Measurements from ENCODE around the gene GTSE1. TPM values are rescaled to one million over a fixed set of nuclear protein-coding genes. Genes with fewer than 3 reads are reported as not detected.

Gene GTSE1
- polyA plus RNA-seq, 2 of the 4 experiments (the other 2 are of a cell fraction) = 11.5 to 25.7 TPM

GRCh38 chr22:46326066-46326680 is 29.5 kb downstream of the GTSE1 start:
- CTCF ChIA-PET = interaction anchor here (1.0 kb wide), 1 partner anchor 210 kb away, joined by 3 read pairs; no protein-coding TSS in a partner anchor
- POLR2A ChIA-PET = no interaction called here
- H3K4me1 ChIP-seq = no peaks in the 10 kb centered on the region
- no peaks in the 10 kb centered on the region for H3K9me3 ChIP-seq
- ATAC-seq (no peak), FAIRE-seq (no peak), DNase-seq (ENCODE audit: low read depth in 1 of 2, low spot score in 1 of 2) (no peak)
- TF ChIP-seq CHD2 (IDR thresholded peaks at IDR 0.05; ENCODE audit: low read length, partially characterized antibody) (no peak), NR3C1 (IDR thresholded peaks at IDR 0.05) (no peak), HES2 (IDR thresholded peaks at IDR 0.05) (no peak), EHF (CRISPR knock-in tag; IDR thresholded peaks at IDR 0.05) (no peak), EP300 (IDR thresholded peaks at IDR 0.05) (no peak), HEYL (CRISPR knock-in tag; IDR thresholded peaks at IDR 0.05) (no peak), CBX2 (IDR thresholded peaks at IDR 0.05; ENCODE audit: borderline replicate concordance, low read depth) (no peak), CTCF (IDR thresholded peaks at IDR 0.05) (no peak), SMC3 (IDR thresholded peaks at IDR 0.05) (no peak), FOSL2 (IDR thresholded peaks at IDR 0.05) (no peak), FOSL2 (CRISPR knock-in tag; IDR thresholded peaks at IDR 0.05) (no peak), RCOR1 (IDR thresholded peaks at IDR 0.05; ENCODE audit: low read depth, low read length) (no peak), RFX5 (IDR thresholded peaks at IDR 0.05) (no peak), ZSCAN20 (CRISPR knock-in tag; IDR thresholded peaks at IDR 0.05) (no peak), ESRRA (IDR thresholded peaks at IDR 0.05; ENCODE audit: borderline replicate concordance, low read length) (no peak), RARB (CRISPR knock-in tag; IDR thresholded peaks at IDR 0.05) (no peak)
- TF ChIP-seq, protein P1, sequence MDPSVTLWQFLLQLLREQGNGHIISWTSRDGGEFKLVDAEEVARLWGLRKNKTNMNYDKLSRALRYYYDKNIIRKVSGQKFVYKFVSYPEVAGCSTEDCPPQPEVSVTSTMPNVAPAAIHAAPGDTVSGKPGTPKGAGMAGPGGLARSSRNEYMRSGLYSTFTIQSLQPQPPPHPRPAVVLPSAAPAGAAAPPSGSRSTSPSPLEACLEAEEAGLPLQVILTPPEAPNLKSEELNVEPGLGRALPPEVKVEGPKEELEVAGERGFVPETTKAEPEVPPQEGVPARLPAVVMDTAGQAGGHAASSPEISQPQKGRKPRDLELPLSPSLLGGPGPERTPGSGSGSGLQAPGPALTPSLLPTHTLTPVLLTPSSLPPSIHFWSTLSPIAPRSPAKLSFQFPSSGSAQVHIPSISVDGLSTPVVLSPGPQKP (IDR thresholded peaks at IDR 0.05; ENCODE audit: low read depth, low read length) = no peak
- no peak overlapping the region for H3K4me2 ChIP-seq
- no peak overlapping the region for H3K27ac ChIP-seq
- H3K4me3 ChIP-seq = no peak overlapping the region
- 89% methylated on average over 14 of the region's 23 CpGs for WGBS (ENCODE audit: missing lambda C conversion rate)

GRCh38 chr22:46327691-46328465 is 31.2 kb downstream of the GTSE1 start:
- Histone ChIP-seq H3K9me3 (no peaks in the 10 kb centered on the region), H3K4me3 (no peak overlapping the region), H3K4me1 (no peaks in the 10 kb centered on the region), H3K4me2 (no peak overlapping the region), H3K27ac (no peak overlapping the region)
- WGBS (ENCODE audit: missing lambda C conversion rate) = 92% methylated on average over 11 of the region's 13 CpGs
- ChIA-PET CTCF (interaction anchor here (0.6 to 1.2 kb wide), 5 partner anchors 13 to 333 kb away, joined by 3 to 4 read pairs (median 4); no protein-coding TSS in a partner anchor), POLR2A (no interaction called here)
- ATAC-seq (no peak), DNase-seq (ENCODE audit: low read depth in 1 of 2, low spot score in 1 of 2) (no peak), FAIRE-seq (no peak)
- no peak for TF ChIP-seq RAD21 (conservative IDR thresholded peaks at IDR 0.05 in 1 of 2, IDR thresholded peaks at IDR 0.05 in 1 of 2)
- no peak for TF ChIP-seq MAFK (IDR thresholded peaks at IDR 0.05; ENCODE audit: partially characterized antibody)
- no peak for TF ChIP-seq FOXS1 (CRISPR knock-in tag; IDR thresholded peaks at IDR 0.05)
- no peak for TF ChIP-seq BCL3 (IDR thresholded peaks at IDR 0.05)
- TF ChIP-seq CTCF (IDR thresholded peaks at IDR 0.05) = no peak
- no peak for TF ChIP-seq HOXA7 (CRISPR knock-in tag; IDR thresholded peaks at IDR 0.05)
- TF ChIP-seq KDM1A (IDR thresholded peaks at IDR 0.05; ENCODE audit: low read depth) = no peak
- no peak for TF ChIP-seq ZFP36 (IDR thresholded peaks at IDR 0.05; ENCODE audit: borderline replicate concordance, partially characterized antibody)
- TF ChIP-seq PBX3 (IDR thresholded peaks at IDR 0.05) = no peak
- no peak for TF ChIP-seq HOXB13 (CRISPR knock-in tag; IDR thresholded peaks at IDR 0.05; ENCODE audit: low read depth)
- TF ChIP-seq, protein P2, sequence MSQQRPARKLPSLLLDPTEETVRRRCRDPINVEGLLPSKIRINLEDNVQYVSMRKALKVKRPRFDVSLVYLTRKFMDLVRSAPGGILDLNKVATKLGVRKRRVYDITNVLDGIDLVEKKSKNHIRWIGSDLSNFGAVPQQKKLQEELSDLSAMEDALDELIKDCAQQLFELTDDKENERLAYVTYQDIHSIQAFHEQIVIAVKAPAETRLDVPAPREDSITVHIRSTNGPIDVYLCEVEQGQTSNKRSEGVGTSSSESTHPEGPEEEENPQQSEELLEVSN (IDR thresholded peaks at IDR 0.05; ENCODE audit: borderline replicate concordance, low read depth) = no peak
- no peak for TF ChIP-seq KDM5A (IDR thresholded peaks at IDR 0.05)
- no peak for TF ChIP-seq NR3C1 (IDR thresholded peaks at IDR 0.05)
- TF ChIP-seq SMC3 (IDR thresholded peaks at IDR 0.05) = no peak
- no peak for TF ChIP-seq HEYL (CRISPR knock-in tag; IDR thresholded peaks at IDR 0.05)
